CD4-positive, alpha-beta T cell (primary cell): ENCODE results near the gene IRX3. TPM values are rescaled to one million over a fixed set of nuclear protein-coding genes. Genes with fewer than 3 reads are reported as not detected.

ENCODE experiments used
- ATAC-seq: fragments of 200-7000 bp; cut with Tn5 transposase; one replicate; pipeline ENCODE4 v1.10.0; 2022; ENCODE audit warnings: mild to moderate bottlenecking; ENCODE audit not compliant: poor library complexity
- CTCF ChIA-PET: fragments of 350-600 bp; sonication (Branson Sonifier 250); formaldehyde crosslinking; loops from one replicate; lab custom pipeline; 2021; ENCODE audit warnings: antibody characterized with exemption, inconsistent platforms; lab: Charles Lee
- POLR2A ChIA-PET: fragments of 350-600 bp; sonication (Branson Sonifier 250); formaldehyde crosslinking; loops from one replicate; lab custom pipeline; 2021; ENCODE audit warnings: antibody characterized with exemption, inconsistent platforms; lab: Charles Lee
- DNase-seq, 14 experiments: peaks; one replicate each; pipeline ENCODE4 v3.0.0-alpha.2; 2013 to 2020; ENCODE audit warnings: mixed read lengths in 2 of 14
- H3K27ac ChIP-seq, 2 donors: one replicate each; pipeline versions ENCODE4 v1.5.1 to v1.7.0; 2013; ENCODE audit warnings: low read length in 2 of 2, low read depth in 1 of 2, mild to moderate bottlenecking in 1 of 2
- H3K27me3 ChIP-seq, 2 experiments: 1 replicate in 1 of 2; 2 replicates in 1 of 2; pipeline versions ENCODE4 v1.6.1 to v1.7.0; 2013; ENCODE audit warnings: low read length in 2 of 2, control low read depth in 1 of 2, mild to moderate bottlenecking in 1 of 2, moderate library complexity in 1 of 2; ENCODE audit not compliant: insufficient read depth in 2 of 2, control insufficient read depth in 1 of 2
- H3K36me3 ChIP-seq: one replicate; pipeline ENCODE4 v1.6.1; 2013; ENCODE audit warnings: low read length, control low read depth; ENCODE audit not compliant: insufficient read depth
- H3K4me1 ChIP-seq: one replicate; pipeline ENCODE4 v1.6.1; 2013; ENCODE audit warnings: low read length, control low read depth; ENCODE audit not compliant: insufficient read depth
- H3K4me3 ChIP-seq: one replicate; pipeline ENCODE4 v1.5.1; 2013; ENCODE audit warnings: mild to moderate bottlenecking, low read length, moderate library complexity
- H3K9me3 ChIP-seq, 2 experiments: 1 replicate in 1 of 2; 2 replicates in 1 of 2; pipeline versions ENCODE4 v1.6.1 to v1.7.0; 2013; ENCODE audit warnings: low read length in 2 of 2, mild to moderate bottlenecking in 2 of 2, control low read depth in 1 of 2, moderate library complexity in 1 of 2; ENCODE audit not compliant: control insufficient read depth in 1 of 2, insufficient read depth in 1 of 2
- H3K27ac Mint-ChIP-seq: one replicate; pipeline ENCODE4 v1.8.0; 2020; ENCODE audit warnings: mixed read lengths
- H3K27me3 Mint-ChIP-seq: one replicate; pipeline ENCODE4 v1.8.0; 2021; ENCODE audit warnings: mixed read lengths
- H3K36me3 Mint-ChIP-seq: one replicate; pipeline ENCODE4 v1.8.0; 2021; ENCODE audit warnings: low read depth, mixed read lengths
- H3K4me1 Mint-ChIP-seq: one replicate; pipeline ENCODE4 v1.8.0; 2021; ENCODE audit warnings: low read depth, mixed read lengths
- H3K4me3 Mint-ChIP-seq: one replicate; pipeline ENCODE4 v1.8.0; 2020; ENCODE audit warnings: mild to moderate bottlenecking, mixed read lengths
- H3K9me3 Mint-ChIP-seq: one replicate; pipeline ENCODE4 v1.8.0; 2020; ENCODE audit warnings: mixed read lengths
- intact Hi-C, 2 experiments: fragments of 100-400 bp; cut with DNase I in 1 of 2; cut with micrococcal nuclease in 1 of 2; formaldehyde crosslinking; loops; one replicate each; pipeline versions ENCODE4 v1.15.1 to v1.9.0; 2023 to 2025; cut with DNase I, micrococcal nuclease
- total RNA-seq, 174 experiments: library from RNA in 2 of 174; stranded (reverse) in 2 of 174; gene quantifications; one replicate each; pipeline ENCODE4 v1.2.3 and lab custom pipeline; 2021 to 2026
- TF ChIP-seq, protein P1 (sequence below): fragments of 200-600 bp; IDR thresholded peaks from one replicate; pipeline ENCODE4 v1.8.0; 2022; ENCODE audit warnings: antibody characterized with exemption, mild to moderate bottlenecking

The IRX3 gene
- total RNA-seq, 2 experiments from 2014 or later, result not detected

- Histone ChIP-seq H3K27me3 (no peaks in the 10 kb centered on the region), H3K4me1 (no peaks in the 10 kb centered on the region), H3K27ac (no peak overlapping the region), H3K36me3 (no peaks in the 10 kb centered on the region), H3K9me3 (peaks cover 0 to 3% of the 10 kb centered on the region in 2 experiments), H3K4me3 (no peak overlapping the region)
- DNase-seq (no peak), ATAC-seq (no peak)
- Mint-ChIP-seq H3K4me3 (no peak overlapping the region), H3K36me3 (no peaks in the 10 kb centered on the region), H3K27ac (no peak overlapping the region), H3K4me1 (no peaks in the 10 kb centered on the region), H3K27me3 (peaks cover 12% of the 10 kb centered on the region), H3K9me3 (no peaks in the 10 kb centered on the region)
- intact Hi-C loops, result no loop called here
- POLR2A ChIA-PET, result no interaction called here
- TF ChIP-seq, protein P1, sequence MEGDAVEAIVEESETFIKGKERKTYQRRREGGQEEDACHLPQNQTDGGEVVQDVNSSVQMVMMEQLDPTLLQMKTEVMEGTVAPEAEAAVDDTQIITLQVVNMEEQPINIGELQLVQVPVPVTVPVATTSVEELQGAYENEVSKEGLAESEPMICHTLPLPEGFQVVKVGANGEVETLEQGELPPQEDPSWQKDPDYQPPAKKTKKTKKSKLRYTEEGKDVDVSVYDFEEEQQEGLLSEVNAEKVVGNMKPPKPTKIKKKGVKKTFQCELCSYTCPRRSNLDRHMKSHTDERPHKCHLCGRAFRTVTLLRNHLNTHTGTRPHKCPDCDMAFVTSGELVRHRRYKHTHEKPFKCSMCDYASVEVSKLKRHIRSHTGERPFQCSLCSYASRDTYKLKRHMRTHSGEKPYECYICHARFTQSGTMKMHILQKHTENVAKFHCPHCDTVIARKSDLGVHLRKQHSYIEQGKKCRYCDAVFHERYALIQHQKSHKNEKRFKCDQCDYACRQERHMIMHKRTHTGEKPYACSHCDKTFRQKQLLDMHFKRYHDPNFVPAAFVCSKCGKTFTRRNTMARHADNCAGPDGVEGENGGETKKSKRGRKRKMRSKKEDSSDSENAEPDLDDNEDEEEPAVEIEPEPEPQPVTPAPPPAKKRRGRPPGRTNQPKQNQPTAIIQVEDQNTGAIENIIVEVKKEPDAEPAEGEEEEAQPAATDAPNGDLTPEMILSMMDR, result no peak
- CTCF ChIA-PET, result no interaction called here
Measured at GRCh38 chr16:54325616-54326265, 39.2 kb upstream of the IRX3 start.

GRCh38 chr16:54324716-54325115 lies 38.1 kb upstream of the IRX3 start:
- no peak overlapping the region for H3K27ac Mint-ChIP-seq
- Histone ChIP-seq H3K4me1 (no peaks in the 10 kb centered on the region), H3K27me3 (no peaks in the 10 kb centered on the region), H3K36me3 (no peaks in the 10 kb centered on the region), H3K4me3 (no peak overlapping the region), H3K27ac (no peak overlapping the region), H3K9me3 (peaks cover 0 to 3% of the 10 kb centered on the region in 2 experiments)
- intact Hi-C loops, result no loop called here
- peaks cover 6% of the 10 kb centered on the region for H3K27me3 Mint-ChIP-seq
- no peak overlapping the region for H3K4me3 Mint-ChIP-seq
- ChIA-PET POLR2A (no interaction called here), CTCF (no interaction called here)
- no peaks in the 10 kb centered on the region for H3K9me3 Mint-ChIP-seq
- no peak for DNase-seq
- TF ChIP-seq, protein P1, result no peak
- H3K36me3 Mint-ChIP-seq, result no peaks in the 10 kb centered on the region
- no peaks in the 10 kb centered on the region for H3K4me1 Mint-ChIP-seq
- ATAC-seq, result no peak

- H3K27me3 ChIP-seq, result no peaks in the 10 kb centered on the region
- Mint-ChIP-seq H3K4me3 (no peak overlapping the region), H3K27ac (no peak overlapping the region), H3K4me1 (no peaks in the 10 kb centered on the region), H3K27me3 (no peaks in the 10 kb centered on the region), H3K36me3 (no peaks in the 10 kb centered on the region), H3K9me3 (no peaks in the 10 kb centered on the region)
- H3K4me3 ChIP-seq, result no peak overlapping the region
- no peak for ATAC-seq
- H3K9me3 ChIP-seq, result no peaks in the 10 kb centered on the region
- no peak for DNase-seq
- TF ChIP-seq, protein P1, result no peak
- H3K27ac ChIP-seq, result no peak overlapping the region
- no peaks in the 10 kb centered on the region for H3K36me3 ChIP-seq
- H3K4me1 ChIP-seq, result no peaks in the 10 kb centered on the region
- intact Hi-C loops, result no loop called here
- POLR2A ChIA-PET, result no interaction called here
- CTCF ChIA-PET, result no interaction called here
Measured at GRCh38 chr16:54320697-54321340, 34.2 kb upstream of the IRX3 start.
